Measurements from ENCODE around the gene BIRC2.

BIRC2 gene

DNA sequence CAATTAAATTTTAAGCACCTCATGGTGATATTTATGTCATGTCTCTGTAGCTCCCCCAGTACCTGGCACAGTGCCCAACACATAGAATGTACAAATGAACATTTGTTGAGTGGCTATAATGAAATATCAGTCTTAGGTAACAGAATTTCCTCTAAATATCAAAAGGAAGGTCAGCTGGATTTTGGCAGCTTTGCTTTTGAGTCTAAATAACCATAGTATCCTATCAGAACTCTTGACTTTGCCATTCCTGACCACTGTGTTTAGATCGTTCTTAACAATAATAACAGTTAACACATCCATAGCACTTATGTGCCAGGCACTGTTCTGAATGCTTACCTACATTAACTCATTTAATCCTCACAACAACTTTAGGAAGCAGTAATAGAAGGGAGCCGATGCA is 79.0 kb downstream of the BIRC2 start:
- intact Hi-C loops (cut with DNase I): no loop called here

DNA sequence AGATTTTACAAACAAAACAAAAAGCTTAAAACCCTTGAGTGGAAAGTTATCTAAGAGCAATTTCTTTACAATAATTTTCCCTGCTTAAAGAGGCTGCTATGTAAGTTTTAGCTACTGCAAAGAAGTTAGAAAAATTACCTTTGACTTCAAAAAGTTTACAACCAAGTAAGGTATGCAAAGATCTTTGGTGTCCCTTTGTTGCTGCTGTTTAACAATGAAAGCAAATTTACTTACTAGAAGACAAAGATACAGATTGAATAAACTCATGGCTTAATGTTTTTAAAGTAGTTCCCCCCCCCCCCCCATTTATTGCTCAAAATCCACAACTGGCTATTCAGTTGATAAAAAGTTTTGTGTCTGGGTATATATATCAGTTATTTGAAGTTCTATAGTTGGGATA is 79.6 kb downstream of the BIRC2 start:
- no peak for DNase-seq
- intact Hi-C loops (cut with DNase I): no loop called here

More for the DNA sequence above, 79.0 kb downstream of the BIRC2 start:
- DNase-seq: no peak

DNA sequence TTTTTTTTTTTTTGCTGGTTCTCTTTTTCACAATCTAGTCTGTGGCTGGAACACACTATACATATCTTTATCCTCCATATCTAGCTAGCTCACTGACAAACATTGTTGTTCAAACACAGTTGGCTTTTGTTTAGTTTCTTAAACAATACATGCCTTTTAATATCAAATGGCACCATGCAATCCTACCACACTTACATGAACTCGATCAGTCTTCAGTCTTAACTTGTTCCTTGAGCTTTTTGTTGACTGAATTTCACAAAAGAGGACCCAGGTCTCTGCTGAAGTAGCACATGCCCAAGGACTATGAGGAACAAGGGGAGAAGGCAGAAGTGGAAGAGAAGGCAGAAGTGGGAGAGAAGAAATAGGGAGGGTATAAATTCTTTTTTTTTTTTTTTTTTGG is 80.1 kb downstream of the BIRC2 start:
- no peak for DNase-seq
- intact Hi-C loops (cut with DNase I): no loop called here
